Stimulated activated CD8-positive, alpha-beta memory T cell treated with anti-CD3 and anti-CD28 coated beads, Interleukin-12 subunit alpha, Interleukin-12 subunit beta, amount 100 ng/mL, for 24 hours (primary cell): ENCODE data around the gene TADA1.
A peak's percentile ranks its signal among the peaks of the same experiment; 100 is the strongest.
"Not testable (repeated sequence)": the region's sequence is repeated elsewhere in the genome, so short reads cannot be mapped to it uniquely, and the experiment has no call there.

Experiments
- DNase-seq: peaks from one replicate; pipeline ENCODE4 v3.0.0-alpha.2; 2020; ENCODE audit errors: extremely low read depth

The TADA1 gene

DNA sequence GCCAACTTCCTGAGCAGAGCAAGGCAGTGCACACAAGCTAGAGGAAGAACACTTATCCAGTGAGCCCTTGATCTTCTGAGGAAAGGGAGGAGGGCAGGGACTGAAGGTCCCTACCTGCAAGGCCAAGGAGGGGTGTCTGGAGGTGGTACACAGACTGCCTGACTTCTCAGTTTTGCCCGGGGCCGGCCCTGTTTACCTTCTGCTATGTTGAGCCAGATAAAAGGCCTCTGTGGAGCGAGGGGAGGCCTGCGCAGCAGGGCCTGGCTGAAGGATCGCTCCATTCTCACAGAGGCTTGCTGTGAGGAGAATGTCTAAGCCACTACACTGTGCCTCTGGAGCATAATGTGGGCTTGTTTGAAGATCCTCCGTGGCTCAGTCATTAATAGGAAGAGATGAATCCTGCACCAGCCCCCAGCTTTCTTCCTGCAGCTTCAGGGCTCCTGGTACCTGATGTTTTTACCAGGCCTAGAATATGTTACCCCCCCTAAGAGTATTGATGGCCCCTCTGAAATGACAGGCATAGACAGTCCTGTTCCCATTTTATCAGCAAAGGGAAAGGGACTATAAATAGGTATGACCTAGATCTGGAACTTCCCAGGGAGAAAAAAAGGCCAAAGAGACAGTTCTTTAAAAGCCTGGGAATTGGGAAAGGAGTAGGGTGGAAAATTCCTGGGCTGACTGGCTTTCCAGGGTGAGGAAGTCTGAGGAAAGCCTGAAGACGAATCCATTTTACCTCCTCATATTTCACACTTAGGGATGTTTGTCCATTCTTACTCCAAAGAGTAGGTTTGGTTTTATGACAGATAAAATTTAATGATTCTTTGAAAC, 32.1 kb downstream of the TADA1 start:
- no peak for DNase-seq

DNA sequence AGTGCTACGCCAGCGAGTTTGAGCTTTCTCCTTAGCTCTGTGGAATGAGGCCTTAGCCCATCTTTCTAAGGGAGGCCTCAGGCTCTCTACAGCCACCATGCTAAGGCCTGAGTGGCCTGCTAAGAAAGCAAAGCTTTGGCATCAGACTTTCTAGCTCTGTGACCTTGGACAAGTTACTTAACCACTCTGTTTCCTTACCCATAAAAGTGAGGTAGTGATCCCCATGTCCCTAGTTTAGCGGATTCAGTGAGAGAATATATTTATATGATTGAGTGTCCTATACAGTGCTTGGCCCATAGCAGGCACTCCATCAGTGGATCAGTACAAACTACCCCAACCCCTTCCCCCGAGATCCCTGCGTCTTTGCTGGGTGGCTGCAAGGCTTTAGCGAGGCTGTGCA, 32.7 kb downstream of the TADA1 start:
- no peak for DNase-seq

DNA sequence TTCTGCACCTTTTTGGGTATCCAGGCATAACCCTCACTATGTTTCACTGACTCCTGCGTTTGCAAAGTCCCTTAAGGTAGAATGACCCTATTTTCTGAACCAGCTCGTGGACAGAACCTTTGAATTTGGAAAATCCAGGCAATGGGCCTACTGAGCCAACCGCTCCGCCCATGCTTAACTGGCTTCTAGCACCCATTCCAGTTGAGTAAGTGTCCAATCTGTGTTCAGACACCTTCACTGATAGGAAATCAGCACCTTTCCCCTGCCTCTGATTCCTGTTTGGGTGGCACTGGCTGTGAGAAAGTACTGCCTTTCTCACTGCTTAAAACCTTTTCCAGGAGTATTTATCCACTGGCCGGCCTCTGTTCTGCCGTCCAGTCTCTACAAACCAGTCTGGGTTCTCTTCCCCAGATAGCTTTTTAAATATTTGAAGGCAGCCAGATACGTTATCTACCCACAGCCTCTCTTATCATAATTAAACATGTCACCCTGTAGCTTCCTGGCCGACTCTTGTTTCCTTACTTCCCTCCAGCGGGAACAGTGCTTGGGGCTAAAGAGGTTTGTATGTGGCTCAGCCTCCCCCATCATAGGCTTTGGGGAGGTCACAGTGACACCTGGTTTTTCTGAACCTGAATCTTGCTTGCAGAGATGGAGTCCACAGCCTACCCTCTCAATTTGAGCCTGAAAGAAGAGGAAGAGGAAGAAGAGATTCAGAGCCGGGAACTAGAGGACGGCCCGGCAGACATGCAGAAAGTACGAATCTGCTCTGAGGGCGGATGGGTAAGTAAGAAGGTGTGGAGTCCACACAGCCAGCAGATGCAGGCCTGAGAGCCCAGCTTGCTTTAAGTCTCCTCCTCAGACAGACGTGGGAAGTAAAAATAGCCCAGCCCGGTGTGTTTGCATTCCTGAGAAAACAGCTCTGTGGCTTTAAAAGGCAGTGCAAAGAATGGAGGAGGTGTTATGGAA, 35.5 kb downstream of the TADA1 start:
- no peak for DNase-seq

DNA sequence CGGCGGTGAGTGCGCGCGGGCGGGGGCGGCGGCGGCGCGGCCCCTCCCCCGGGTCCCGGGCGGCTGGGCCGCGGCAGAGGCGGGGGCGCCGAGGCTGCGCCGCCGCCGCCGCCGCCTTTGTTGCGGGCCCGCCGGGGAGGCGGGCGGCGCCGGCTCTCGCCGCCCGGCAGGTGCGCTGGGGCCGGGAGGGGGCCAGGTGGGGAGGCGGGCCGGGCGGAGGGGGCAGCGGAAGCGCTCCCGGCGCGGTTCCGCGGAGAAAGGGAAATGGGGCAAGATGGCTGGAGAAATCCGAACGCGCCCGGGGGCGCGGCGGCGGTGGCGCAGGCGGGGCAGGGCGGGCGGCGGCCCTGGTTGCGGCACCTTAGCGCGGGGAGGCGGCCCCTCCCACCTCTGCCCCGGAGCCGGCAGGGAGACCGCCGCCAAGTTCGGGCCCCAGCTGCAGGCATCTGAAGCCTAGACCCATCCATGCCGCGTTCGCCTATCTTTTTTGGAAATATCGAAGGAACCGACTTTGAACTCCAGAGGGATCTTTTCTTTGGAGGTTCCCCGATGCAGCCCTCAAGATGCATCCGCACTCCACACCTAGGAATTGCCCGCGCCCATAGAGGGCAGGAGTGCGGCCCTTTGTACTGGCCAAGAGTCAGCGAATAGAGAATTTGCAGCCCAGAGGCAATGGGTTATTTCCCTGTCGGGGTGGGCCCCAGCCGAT, 36.3 kb downstream of the TADA1 start:
- DNase-seq = peak; percentile 23

DNA sequence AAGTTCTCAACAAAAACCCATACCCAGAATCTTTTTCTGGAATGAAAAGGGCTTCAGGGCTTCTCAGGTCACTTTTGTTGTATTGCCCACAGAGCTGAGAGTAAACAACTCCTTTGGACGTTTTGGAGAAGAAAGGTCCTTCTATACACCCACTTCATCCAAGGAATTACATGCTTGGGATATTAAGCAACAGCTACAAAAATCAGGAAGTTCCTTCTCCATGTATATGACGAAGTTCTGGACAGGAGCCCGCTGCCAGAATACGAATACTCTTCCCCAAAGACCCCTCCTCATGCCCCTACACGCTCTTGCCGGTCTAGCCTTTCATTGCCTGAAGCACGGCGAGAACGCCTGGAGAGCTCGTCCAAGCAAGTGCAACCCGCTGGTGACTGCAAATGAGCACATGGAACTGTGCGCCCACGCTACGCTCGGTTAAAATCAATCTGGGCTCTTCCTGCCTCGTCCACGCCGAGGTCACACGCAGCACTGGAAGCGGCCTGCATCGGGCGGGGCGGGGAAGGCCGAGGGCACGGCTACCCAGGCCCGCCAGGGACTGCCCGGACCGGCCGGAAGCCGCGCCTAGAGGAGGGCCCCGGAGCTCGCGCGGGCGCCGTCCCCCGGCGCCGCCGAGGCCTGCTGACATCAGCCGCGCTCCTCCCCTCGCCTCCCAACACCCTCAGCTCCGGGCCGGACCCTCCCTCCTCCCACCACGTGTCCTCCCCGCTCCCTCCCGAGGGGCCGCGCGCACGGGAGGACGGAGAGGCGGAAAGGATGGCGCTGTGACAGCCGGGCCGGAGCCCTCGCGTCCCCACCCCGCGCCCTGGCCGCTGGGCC, 37.1 kb downstream of the TADA1 start, which contains the start of gene POGK:
Gene POGK (plus strand): TSS at position 710 of the 834 bp plus-strand sequence. CDS start 1,482 bp downstream, outside the sequence.
- DNase-seq = peak; percentile 59

DNA sequence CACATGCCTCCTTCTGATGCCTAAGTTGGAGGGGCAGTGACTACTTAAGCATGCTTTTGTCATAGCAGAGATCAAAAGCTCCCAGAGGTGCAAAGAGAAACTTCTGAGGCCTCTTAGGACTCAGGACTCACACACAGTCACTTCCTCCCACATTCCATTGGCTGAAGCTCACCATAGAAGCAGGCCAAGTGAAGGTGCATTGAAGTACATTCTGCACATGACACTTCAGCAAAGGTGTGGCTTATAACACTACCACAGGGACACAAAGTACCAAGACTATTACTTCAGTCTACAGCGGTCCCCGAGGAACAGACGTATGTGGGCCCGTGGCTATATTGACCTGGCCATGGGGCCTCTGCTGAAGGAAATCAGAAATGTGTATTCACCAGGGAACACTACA, 39.3 kb downstream of the TADA1 start:
- DNase-seq = no peak

DNA sequence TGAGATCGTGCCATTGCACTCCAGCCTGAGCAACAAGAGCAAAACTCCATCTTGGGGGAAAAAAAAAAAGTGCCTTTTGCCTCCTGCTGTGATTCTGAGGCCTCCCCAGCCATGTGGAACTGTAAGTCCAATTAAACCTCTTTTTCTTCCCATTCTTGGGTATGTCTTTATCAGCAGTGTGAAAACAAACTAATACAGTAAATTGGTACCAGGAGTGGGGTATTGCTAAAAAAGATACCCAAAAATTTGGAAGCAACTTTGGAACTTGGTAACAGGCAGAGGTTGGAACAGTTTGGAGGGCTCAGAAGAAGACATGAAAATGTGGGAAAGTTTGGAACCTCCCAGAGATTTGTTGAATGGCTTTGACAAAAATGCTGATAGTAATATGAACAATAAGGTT, 46.3 kb downstream of the TADA1 start:
- not testable (repeated sequence) for DNase-seq

DNA sequence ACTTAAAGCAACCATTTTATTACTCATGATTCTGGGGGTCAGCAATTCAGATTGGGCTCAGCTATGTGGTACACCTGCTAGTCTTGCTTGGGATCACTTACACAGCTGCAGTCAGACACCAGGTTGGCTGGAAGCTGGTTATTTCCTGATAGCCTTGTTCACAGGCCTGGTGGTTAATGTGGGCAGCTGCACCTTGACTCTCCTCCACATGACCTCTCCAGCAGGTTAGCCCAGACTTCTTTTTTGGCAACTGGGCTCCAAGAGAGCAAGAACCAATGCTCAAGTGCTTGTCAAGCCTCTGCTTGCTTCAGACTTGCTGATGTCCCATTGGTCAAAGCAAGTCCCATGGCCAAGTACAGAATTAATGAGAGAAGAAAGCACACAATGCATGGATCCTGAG, 48.6 kb downstream of the TADA1 start:
- no peak for DNase-seq

DNA sequence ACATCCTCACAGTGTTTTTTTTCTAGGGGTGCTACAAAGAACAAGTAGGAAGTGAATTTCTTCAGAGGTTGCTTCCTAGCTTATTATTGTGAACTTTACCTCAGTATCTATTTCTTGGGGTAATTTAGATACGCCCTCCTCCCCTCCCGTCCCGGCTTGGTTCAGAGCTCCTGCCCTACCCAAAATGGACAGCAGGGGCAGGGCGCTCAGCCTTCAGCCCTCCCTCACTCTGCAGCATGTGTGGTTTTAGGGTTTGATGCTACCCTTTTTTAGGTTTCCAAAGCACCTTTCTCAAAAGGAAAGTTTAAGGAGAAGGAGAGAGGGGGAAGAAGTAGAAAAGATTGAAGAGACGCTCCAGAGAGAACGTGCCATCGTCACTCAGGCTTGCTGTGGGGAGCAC, 53.7 kb downstream of the TADA1 start:
- no peak for DNase-seq

DNA sequence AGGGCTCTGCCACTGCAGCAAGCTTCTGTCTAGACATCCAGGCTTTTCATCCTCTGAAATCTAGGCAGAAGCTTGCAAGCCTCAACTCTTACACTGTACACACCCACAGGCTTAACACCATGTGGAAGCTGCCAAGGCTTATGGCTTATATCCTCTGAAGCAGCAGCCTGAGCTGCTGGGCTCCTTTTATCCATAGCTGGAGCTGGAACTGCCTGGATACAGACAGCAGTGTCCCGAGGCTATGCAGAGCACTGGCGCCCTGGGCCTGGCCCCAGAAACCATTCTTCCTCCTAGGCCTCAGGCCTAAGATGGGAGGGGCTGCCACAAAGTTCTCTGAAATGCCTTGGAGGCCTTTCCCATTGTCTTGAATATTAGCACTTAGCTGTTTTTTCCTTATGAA, 56.1 kb downstream of the TADA1 start:
- no peak for DNase-seq

DNA sequence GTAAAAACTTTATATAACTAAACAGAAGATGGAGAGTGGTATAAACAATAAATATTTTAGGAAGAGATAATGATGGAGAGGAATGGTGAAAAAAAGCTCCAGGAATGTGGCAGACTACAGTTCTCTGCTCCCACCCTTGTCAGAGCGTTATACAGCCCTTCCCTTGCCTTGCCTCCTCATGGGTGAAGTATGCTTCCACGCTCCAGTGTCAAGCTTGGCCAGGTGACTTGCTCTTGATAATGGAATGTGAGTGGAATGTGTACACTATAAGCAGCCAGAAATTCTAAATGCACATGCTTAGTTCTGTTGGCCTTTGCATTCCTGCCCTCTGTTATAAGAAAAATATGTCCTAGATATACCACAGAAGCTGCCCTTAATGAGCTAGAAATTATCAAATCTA, 61.5 kb downstream of the TADA1 start:
- no peak for DNase-seq

DNA sequence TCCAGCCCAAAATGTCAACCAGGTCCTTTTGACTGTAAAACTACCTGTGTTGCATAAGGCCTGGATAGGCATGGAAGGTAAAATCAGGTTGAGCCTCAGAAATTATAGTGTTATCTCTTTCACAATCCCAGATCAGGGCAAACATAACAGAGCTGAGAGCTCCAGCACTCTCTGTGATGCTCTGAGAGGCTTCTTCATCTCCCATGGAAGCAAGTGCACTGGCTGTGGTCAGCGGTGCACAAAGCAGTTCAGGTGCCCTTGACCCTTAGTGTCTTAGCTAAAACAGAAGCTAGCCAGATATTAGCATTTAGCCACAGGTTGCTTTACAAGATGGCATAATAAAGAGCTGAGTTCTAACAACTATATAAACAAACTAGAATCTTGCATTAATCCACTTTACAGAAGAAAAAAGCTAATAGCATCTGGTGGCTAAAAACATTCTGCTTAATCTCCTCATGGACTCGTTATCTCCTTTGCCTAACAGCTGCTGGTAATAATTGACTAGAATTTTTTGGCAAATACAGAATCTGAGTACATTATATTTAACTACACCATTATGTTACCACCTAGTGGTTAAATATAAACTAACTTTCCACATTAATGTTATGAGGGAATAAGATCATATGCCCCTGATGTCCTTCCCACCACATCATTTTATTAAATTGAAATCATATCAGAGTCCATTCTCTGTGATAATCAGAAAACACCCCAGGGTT, 62.4 kb downstream of the TADA1 start:
- DNase-seq = no peak

DNA sequence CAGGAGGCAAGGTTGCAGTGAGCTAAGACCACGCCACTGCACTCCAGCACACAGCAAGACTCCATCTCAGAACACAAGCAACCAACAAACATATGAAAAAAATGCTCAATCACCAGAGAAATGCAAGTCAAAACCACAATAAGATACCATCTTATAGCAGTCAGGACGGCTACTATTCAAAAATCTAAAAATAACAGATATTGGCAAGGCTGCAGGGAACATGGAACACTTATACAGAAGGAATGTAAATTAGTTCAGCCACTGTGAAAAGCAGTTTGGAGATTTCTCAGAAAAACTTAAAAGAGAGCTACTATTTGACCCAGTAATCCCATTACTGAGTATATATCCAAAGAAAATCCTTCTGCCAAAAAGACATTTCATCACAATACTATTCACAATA, 64.4 kb downstream of the TADA1 start:
- DNase-seq = no peak

DNA sequence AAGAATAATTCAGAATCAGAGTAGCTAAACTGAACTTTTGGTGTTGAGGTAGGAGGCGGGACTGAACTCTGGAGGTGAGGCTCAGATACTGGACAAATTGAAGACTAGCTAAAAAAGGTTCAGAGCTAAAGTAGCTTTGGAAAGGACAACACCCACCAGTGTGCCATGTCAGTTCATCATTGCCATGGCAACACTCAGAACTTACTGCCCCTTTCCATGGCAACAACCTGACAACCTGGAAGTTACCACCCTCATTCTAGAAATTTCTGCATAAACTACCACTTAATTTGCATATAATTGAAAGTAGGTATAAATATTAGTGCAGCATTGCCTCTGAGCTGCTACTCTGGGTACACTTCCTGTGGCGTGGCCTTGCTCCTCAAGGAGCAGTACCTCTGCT, 67.1 kb downstream of the TADA1 start:
- DNase-seq = no peak
